Measurements from ENCODE around the gene CAMK1D.

The CAMK1D gene

DNA sequence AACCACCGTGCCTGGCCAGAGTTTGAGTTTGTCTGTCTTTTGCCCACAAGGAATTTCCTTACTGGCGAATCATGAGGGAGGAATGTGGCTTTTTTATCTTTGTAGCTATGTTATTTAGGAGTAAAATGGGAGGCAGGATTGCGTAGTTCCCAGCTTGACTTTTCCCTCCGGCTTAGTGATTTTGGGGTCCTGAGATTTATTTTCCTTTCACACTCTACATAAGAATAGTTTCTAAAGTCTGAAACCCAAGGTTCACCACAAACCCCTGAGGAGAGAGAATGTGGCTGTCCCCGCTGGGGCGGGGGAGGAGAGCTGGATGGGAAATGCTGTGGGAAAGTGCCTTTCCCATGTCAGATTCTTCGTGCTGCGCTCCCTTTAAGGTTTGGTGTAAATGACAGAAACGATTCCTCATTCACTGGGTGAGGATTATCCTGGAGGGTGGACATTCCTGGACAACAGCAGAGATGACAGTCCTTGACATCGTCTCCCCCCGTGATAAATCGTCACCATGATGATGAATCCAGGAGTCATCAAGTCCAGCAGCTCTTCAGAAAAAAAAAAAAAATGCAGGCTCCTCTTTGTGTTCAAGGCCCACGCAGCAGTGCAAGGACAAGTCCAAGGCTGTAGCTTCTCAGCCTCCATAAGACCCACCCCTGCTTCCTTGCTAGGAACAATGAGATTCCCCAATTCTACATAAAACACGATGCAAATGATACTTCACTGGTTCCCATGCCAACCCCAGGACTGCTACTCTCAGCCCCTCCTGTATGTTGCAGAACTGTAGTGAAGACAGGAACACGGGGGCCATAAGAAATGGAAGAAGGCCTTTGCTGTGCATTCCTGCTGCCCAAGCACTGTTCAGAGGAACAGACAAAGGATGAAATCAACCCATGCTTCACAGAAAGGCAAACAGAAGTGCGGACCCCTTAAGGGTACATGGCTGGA lies 419.1 kb downstream of the CAMK1D start:
- DNase-seq (ENCODE audit: low spot score) = no peak

DNA sequence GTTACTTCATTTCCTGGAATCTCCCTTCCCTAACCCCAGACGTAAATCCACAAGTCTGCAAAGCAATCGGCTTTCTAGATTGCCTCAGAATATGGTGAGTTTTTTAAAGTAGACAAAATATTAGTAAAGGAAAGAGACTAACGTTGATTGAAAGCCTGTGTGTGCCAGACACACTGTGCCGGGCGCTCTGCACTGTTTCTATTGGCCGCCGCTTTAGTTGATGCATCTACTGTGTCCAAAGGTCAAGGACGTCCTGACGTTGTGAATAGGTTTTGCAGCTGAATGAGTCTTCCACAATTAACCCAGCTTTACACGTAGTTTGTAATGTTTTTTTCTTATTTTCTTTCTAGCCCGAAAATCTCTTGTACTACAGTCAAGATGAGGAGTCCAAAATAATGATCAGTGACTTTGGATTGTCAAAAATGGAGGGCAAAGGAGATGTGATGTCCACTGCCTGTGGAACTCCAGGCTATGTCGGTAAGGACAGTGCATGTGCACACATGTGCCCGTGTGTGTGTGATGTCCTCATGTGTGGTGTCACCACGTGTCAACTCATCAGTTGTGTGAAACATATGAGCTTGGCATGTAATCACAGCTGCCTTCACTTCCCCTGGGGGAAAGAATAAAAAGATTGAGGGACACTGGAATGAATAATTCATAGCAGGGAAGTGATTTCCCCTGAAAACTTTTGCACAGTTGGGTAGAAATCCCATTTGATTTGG lies 420.1 kb downstream of the CAMK1D start:
- no peak for DNase-seq (ENCODE audit: low spot score)

GRCh38 chr10:12771981-12772760 lies 422.8 kb downstream of the CAMK1D start:
- DNase-seq (ENCODE audit: low spot score) = no peak

DNA sequence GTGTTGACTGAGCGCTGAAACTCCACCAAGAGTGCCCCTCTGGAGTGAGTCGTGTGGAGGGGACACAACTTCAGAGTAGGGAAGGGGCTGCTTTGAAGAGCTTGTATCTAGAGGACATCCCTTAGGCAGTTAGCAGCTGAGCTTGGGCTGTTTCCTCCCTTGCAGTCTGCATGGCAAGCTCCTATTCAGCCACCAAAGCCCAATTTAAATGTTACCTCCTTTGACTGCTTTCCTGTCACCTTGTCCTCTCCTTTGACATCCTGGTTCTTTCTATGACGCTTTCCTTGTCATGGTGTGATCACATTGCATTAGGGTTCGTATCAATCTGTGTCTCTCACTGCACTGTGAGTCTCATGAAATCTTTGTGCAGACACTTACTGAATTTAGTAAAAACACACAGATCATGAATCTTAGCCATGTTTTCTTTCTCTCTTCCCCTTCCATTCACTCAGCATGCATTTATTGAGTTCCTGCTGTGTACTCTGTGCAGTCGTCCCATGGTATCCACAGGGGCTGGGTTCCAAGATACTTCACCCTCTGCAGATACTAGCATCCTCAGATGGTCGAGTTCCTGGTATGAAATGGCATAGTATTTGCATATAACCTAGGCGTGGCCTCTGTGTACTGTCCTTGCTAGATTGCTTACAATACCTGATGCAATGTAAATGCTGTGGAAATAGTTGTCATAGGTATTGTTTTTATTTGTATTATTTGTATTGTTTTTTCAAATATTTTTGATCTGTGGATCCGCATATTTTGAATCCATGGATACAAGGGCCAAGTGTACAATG lies 423.6 kb downstream of the CAMK1D start:
- DNase-seq (ENCODE audit: low spot score) = no peak

- no peak for DNase-seq (ENCODE audit: low spot score)
Observed at GRCh38 chr10:12774204-12774894, 425.0 kb downstream of the CAMK1D start.

- peak; percentile 51 for DNase-seq (ENCODE audit: low spot score)
Observed at GRCh38 chr10:12777840-12778585, 428.7 kb downstream of the CAMK1D start.

DNA sequence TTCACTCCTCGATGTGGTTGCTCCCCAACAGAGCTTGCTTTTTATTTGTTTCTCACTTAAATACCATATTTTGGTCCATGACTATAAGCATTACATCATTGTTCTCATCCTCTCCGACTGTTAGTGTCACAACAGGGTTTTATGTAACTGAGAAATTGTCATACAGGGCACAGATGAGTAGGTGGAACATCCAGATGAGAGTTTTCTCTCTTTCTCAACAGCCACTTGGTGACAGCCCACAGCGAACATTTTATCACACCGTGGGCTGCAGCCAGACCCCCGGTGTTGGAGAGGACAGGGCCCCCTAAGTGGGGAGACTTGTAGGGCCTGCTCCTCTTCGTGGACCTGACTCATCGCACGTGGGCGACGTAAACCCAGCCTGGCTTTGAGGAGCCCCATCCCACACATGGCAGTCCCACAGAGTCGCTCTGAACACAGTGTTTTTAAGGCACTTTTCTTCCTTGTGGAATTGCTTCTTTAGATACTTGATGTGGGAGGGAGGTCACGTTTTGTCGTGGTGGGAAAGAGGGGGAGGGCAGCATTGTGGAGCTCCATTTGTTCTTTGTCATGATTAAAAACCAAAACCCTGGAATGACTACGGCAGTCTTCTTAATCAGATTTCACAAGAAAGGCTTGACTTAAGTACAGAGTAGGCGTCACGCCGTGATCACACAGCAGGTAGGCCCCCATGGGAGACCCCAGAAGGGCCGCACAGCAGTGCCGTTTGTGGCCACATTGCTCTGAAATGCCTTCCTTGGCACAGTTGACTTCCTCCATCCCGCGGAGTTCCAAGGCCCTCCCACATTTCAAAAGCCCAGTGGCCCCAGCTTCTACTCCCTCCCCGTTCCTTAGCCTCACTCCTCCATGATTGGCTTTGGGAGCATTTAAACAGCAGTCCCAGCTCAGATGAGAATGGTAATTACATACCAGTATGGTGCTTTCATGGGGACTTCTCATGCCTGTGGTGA lies 431.6 kb downstream of the CAMK1D start:
- no peak for DNase-seq (ENCODE audit: low spot score)

DNA sequence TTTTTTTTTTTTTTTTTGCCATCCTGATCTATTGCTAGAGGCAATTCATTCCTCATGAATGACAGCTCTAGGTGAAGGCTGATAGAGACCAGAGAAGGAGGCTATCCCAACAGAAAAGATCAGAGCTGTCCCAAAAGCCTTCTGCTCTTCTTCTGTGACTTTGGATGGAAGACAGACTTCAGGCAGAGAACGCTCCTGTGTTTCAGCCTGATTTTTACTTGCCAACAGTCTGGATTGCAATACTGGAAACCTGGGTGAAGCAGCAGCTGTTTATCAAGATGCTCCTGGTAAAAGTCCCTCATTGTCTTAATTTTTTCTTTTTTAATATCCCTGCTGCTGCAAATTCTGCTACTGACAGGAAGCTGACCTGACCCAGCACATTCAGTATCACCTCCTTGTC lies 432.6 kb downstream of the CAMK1D start:
- no peak for DNase-seq (ENCODE audit: low spot score)

DNA sequence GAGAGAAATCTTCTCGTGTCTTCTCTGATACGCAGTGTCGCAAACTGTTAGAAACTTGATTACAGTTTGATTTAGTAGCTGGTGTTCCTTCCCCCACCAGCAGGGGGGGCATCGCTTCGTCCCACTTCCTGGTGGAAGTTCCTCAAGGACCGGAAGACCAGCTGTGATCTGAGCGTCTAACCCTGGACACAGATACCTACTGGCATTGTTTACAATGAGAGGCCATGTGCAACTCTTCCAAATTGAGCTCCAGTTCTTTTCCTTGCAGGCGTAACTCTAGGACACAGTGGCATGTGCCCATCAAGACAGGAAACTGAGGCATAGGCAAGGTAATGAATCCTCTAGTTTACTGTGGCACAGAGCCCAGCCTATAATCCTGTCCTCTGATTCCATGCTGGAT lies 433.2 kb downstream of the CAMK1D start:
- DNase-seq (ENCODE audit: low spot score) = no peak

DNA sequence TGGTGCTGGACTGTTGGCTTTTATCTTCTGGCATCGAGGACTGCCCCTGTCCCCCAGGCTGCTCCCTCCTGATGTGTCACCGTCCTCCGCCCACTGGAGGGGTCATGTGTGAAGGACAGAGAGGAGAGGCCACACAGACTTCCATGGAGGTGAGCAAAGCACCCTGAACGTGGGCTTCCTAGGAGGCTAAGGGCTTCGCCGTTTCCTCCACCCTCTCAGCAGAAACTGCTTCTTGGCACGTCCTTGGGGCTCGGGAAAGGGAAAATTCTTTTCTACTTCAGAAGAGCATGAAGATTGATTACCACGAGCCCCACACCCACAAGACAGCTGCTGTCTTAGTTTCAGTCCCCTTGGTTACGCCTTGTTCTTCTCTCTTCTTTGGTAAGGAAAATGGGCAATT lies 433.9 kb downstream of the CAMK1D start:
- DNase-seq (ENCODE audit: low spot score) = no peak

DNA sequence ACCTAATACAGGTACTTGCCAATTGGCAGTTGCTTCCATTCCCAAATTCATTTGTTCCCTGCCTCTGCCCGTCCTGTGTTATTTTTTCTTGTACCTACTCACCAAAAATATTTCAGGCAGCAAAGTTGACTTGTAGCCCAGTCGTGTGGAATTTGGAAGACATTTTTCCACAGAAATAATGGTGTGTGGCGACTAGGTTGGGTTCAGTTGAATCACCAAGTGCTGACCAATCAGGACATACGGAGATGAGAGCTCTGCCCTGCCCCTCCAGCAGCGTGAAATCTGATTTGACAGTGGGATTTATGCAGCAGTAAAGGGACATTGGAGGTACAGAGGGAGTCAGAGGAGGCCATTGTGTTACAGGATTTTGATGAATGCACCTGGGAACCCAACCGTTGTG lies 435.3 kb downstream of the CAMK1D start:
- no peak for DNase-seq (ENCODE audit: low spot score)

DNA sequence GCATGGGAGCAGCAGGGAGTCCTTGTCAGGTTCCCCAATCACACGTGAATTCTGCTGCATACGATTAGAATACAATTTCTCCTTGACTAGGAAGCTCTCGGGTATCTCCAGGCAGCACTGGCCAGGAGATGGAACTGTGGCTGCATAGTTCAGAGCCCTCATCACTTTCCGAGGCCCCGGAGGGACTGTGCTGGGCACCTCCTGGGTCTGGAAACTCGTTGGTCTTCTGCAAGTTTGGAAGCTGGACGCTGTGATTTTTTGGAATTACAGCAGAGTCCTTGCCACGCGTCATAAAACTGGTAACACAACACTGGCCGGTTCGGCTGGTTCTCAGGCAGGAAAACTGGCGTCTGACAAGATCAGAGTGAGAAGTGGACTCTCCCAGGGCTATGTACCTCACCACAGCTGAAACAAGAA lies 436.1 kb downstream of the CAMK1D start:
- DNase-seq (ENCODE audit: low spot score) = no peak

DNA sequence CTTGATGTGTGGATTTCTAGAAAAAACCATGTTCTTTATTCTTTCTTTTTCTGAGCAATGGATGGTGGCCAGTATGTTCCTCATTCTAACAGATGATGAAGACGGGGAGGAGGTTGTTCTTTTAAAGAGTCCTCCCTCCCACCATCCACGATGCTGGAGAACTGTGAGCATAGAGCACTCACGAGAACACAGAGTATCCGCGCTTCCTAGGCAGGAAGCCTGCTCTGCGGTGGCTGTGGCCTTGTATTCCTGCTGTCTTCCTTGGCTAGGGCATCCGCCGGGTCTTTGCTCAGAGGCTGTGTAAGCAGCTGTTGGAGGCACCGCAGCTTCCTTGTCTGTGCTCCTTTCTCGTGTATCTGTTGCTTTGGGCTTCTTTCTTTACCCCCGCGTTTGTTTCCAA lies 437.9 kb downstream of the CAMK1D start:
- DNase-seq (ENCODE audit: low spot score) = no peak

DNA sequence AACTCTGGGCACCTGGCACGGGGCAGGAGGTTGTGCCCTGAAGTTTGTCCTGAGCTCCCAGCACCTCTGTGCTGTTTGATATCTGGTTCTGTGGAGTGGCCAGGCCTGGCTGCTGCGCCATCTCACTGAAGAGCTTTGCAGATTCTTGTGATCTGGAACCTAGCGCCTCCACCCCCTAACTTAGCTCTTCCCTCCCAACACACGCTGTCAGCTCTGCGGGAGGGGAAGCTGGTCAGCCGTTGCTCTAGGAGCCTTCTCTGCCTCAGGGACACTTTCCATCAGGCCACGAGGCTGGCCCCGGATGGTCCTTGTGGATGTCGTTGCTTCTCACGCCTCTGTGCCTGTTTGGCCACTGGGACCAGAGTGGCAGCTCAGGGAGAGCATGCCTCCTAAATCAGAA lies 438.9 kb downstream of the CAMK1D start:
- no peak for DNase-seq (ENCODE audit: low spot score)

- no peak for DNase-seq (ENCODE audit: low spot score)
Observed at GRCh38 chr10:12790270-12790669, 440.9 kb downstream of the CAMK1D start.

GRCh38 chr10:12791728-12792127 lies 442.4 kb downstream of the CAMK1D start:
- DNase-seq (ENCODE audit: low spot score) = no peak

DNA sequence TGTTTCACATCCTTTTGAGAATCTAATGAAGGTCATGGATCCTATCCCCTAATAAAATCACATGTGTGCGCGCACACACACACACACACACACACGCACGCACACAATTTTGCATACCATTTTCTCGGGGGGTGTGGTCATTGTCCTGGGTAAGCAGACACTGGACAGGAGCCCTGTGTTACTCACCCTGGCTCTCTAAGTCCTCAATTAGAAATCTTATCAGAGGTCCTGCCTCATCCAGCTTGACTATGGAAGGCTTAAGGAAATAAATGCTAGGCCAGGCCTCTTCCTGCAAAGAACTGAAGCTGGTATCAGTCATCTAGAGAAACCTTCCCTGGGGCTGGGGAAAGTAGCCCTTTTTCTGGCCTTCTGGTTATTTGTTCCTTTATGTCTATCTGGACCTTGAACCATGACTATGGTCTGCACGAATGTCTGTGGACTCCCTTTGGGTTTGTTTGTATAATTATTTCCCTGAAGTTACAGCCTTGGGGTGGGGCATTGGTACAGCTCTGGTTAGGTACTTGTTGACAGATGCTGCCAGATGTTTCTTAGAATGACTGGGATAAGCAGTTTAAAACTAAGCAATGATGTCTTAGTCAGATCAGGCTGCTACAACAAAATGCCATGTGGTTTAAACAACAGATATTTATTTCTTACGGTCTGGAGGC lies 443.7 kb downstream of the CAMK1D start:
- no peak for DNase-seq (ENCODE audit: low spot score)

GRCh38 chr10:12795315-12796110 lies 446.2 kb downstream of the CAMK1D start:
- DNase-seq (ENCODE audit: low spot score) = no peak
